GM03348 (cell line): ENCODE data around the gene PIPOX.

Experiments used
- DNase-seq: peaks from one replicate; pipeline ENCODE4 v3.0.0; 2012; ENCODE audit warnings: low spot score

The PIPOX gene

GRCh38 chr17:29048440-29049368 is 5.8 kb downstream of the PIPOX start:
- DNase-seq = no peak

DNA sequence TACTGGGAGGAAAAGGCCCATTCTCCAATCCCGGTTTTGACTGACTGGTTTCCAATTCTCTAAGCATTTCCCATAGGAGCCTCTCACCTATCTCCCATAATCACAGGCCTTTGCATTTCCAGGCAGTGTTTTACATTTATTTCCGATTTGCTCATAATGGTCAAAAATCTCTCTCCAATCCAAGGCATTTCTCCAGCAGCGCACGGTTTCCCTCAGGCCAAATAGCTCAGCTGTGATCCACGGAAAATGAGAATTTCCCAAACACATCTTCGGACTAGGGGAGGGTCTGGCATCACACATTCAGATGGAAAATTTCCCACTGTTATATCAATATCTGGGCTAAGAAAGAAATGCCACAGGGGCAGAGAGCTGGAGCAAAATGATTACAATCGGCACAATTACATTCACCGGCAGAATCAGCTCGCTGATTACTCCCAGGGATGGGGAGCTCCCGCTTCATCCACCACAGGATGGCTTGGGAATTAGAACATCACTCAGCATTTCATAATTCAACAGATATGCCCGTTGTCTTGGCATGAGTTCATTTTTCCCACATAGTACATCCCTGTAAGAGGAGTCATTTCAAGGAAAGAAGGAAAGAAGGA is 6.7 kb downstream of the PIPOX start:
- DNase-seq = no peak

- no peak for DNase-seq
These were observed 7.2 kb downstream of the PIPOX start for GRCh38 chr17:29050176-29050575.

DNA sequence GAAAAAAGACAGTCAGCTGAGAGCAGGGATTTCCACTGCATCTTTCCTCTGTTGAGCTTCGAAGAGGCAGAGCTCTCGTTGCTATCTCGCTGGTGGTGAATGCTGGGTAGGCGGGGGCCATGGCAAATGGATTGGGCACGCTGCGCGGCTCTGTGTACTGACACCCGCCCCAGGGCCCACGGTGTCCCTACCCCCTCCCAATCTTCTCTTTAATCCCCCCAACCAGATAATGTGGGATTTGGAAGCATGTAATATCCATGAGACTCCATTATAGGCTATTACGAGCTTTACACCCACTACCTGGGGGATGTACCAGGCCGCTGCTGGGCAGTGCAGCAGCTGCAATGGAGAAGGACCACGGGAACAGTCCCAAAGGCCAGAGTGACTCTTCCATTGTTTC is 8.3 kb downstream of the PIPOX start:
- DNase-seq = no peak

DNA sequence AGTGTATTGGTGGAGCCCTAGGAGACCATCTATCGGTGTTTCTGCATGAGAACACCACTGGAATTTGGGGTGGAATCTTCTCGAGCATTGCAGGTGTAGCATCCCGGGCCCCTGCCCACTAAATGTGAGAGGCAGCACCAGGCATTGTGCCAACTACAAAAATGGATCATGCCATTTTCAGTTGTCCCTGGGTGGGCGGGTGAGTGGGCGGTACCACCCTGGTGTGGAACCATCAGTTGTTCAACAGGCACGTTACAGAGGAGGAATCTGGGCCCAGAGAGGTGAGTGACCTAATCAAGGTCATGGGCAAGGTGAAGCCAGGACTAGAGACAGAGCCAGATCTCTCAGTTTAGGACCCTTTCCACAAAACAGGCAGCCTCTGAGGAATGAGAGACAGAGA is 8.8 kb downstream of the PIPOX start:
- no peak for DNase-seq

DNA sequence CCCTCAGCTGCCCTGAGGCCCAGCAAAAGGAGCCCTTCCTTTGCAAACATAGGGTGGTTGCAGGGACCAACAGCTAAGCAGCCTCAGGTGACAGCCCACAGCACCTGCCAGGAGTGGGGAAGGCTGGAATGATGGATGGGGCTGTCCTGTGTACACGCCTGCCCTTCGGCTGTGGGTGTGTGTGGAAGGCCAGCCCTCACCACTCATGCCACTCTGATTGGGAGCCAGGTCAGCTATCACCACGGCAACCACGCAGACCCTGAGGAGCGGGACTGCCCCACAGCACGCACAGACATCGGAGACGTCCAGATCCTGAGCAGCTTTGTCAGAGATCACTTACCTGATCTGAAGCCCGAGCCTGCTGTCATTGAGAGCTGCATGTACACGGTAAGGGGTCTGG is 11.9 kb downstream of the PIPOX start:
- DNase-seq = no peak

GRCh38 chr17:29057361-29057760 is 14.4 kb downstream of the PIPOX start:
- DNase-seq = no peak

- DNase-seq = no peak
These were observed 15.4 kb downstream of the PIPOX start for GRCh38 chr17:29058391-29058790.

- no peak for DNase-seq
These were observed 16.3 kb downstream of the PIPOX start for GRCh38 chr17:29059281-29059680.

DNA sequence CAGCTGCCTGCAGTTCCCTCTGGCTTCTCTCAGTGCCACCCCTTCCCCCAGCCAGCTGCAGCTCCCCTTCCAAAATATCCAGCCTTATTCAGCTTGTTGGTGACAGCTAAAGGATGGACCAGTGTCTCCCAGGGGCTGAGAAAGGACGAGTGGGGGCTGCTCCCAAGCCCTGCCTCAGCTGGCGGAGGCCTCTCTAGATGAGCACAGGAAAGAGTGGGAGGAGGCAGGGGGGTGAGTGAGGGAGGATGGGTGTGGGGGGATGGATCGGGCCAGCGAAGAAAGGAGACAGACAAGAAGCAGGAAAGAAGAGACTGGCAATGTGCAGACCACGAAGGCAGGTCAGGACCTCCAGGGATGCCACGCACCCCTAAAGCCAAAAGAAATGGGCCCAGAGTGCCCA is 17.5 kb downstream of the PIPOX start:
- no peak for DNase-seq

DNA sequence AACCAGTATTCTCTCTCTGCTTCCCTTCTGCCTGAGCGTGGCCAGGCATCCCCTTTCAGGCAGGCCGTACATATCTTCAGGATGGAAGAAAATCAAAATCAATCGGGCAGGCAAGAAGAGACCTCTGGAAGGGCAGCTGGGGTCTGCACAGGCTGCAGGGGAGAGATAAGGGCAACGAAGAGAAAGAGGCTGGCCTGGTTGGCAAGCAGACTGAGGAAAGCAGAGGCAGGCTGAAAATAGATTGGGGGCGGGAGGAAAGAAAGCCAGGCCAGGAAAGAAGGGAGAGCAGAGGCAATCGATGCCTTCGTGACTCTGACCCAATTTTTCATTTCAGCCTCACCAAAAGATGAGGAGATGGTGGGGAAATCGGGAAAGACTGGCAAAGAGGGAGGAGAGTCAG is 18.1 kb downstream of the PIPOX start:
- no peak for DNase-seq

DNA sequence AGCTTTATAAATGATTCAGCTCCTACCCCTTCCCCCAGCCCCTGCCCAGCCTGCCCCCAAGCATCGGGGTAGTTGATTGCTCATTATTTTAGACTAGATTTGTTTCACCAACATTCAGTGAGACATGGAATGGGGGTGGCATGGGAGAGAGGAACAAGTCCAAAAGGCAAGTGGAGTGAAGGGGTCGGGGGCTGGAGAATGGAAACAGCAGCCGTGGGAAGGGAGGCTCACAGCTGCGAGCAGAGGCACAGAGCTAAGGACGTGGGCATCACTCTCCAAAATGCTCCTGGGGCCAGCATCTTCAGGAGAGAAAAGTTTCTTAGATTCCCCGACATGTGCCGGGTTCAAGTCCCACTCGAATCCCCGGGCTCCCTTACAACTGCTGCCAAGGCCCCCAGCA is 19.3 kb downstream of the PIPOX start:
- DNase-seq = no peak

DNA sequence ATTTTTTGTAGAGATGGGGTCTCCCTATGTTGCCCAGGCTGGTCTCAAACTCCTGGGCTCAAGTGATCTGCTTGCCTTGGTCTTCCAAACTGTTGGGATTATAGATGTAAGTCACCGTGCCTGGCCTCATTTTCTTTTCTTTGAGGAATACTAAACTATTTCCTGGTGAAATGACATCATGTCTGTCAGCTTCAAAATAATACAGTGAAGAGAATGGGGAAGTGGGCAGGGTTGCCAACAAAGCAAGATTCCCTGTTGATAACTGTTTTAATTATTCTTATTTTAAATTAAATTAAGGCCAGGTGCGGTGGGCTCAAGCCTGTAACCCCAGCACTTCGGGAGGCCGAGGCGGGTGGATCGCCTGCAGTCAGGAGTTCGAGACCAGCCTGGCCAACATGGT is 21.1 kb downstream of the PIPOX start:
- DNase-seq = no peak

DNA sequence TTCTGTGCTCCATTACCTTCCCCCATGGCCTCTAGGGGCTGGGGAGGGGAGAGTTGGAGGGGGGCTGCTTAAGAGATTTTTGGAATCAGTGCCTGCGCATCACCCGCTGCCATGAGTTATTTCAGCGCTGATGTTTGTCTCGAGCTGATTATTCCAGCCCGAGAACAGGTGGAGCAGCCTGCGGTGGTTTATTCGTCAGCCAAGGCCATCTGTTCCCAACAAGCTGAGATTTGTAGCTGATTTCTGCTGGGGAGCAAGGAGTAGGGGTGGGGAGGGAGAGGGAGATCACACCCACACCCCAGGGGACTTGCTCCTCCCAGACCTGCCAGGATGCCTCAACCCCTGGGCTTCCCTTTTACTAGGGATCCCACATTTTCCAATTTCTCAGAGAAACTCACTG is 23.1 kb downstream of the PIPOX start:
- no peak for DNase-seq

- DNase-seq = no peak
These were observed 23.7 kb downstream of the PIPOX start for GRCh38 chr17:29066606-29067005.

DNA sequence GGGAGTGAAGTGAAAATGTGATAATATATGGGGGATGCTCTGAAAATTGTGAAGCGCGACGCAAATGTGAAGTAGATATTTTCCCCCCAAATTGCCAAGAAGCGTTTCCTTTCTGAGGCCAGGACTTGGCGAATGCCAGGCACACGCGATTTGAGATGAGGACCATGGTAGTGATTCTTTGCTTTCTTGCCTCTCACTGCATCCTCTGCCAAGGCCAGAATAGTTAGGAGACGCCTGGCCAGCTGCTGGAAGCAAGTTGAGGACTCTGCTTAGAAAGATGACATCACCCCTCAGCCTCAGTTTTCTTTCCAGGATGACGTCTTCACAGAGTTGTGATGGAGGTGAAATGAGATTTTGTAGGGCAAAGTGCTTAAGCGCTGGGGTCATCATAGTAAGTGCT is 25.9 kb downstream of the PIPOX start:
- DNase-seq = no peak

DNA sequence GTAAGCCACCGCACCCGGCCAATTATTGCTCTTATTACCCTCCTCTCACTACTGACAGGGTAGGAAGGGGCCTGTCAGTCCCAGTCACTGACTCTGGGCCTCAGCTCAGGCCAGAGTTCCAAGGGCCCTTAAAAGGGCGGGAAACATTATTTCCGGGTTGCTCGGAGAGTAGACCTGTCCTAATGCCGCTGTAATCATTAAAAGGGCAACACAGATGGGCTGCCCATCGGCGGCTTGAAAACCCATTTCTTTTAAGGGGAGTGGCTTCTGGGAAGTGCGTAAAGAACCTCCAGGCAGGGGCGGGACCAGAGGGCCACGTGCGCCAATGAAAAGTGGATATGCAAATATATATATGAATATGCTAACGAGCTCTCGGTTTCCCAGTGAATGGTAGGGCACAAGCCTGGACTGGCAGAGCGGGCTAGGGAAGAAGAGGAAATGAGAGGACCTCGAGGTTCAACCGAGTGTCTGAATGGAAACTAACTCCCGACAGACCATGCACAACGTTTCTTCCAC is 26.6 kb downstream of the PIPOX start:
- DNase-seq = peak; percentile 34

GRCh38 chr17:29070308-29070707 is 27.4 kb downstream of the PIPOX start:
- DNase-seq = no peak

- no peak for DNase-seq
These were observed 27.8 kb downstream of the PIPOX start for GRCh38 chr17:29070781-29071180.

GRCh38 chr17:29071303-29071702 is 28.4 kb downstream of the PIPOX start:
- DNase-seq = no peak

DNA sequence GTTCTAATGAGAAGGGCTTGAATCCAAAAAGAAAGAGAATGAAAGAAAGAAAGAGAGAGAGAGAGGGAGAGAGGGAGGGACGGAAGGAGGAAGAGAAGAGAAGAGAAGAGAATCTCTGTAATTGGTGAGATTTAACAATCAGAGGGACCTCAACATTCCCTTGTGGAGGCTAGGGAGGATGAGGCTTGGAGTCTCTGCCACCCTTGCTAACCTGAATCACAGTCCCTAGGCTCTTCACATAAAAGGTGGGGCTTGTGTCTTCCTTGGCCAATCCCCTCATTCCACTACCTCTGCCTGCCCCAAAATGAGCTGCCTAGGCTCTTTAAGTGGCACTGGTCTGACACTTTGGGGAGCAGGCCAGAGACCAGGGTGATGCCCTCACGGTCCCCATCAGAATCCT is 30.1 kb downstream of the PIPOX start:
- no peak for DNase-seq

DNA sequence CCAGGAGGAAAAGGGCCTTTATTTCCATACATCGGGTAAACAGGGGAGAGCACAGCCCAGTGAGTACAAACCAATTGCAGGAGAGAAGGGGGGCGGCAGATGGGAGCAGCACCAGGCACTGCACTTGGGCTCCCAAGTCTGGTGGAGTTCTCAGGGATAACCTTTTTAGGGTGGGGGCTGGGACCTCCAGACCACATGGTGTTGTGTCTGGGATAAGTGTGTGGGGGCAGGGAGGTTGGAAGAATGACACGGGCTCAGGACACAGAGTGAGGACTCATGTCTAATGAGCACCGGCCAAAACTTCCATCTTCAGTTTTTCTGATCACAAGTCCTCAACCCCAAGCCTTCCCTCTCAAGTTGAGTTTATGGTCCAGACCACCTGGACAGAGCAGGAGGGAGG is 30.6 kb downstream of the PIPOX start:
- DNase-seq = no peak

- no peak for DNase-seq
These were observed 31.5 kb downstream of the PIPOX start for GRCh38 chr17:29074488-29074887.

DNA sequence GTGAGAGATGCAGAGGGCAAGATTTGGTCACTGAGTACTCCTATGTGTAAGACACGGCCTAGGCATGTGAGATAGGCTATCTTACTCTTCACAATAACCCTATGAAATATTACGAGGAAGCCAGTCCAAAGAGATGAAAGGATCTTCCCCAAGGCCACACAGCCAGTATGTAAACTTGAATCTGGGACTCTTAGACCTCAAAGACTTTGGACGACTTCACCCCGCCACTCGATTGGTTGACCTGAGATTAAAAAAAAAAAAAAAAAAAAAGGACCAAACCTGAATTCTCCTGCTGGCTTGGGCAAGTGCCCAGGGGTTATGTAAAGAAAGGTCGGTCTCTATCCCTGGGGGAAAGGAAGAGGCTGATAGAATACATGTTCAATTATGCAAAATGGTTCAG is 33.1 kb downstream of the PIPOX start:
- no peak for DNase-seq
